B cell (primary cell): ENCODE data around the gene CENPF. TPM values are rescaled to one million over a fixed set of nuclear protein-coding genes. Genes with fewer than 3 reads are reported as not detected.
"Not testable (repeated sequence)": the region's sequence is repeated elsewhere in the genome, so short reads cannot be mapped to it uniquely, and the experiment has no call there.

Experiments used
- ATAC-seq: fragments of 200-7000 bp; cut with Tn5 transposase; one replicate; pipeline ENCODE4 v1.10.0; 2021; ENCODE audit warnings: low read depth, mild to moderate bottlenecking, moderate number of reproducible peaks, moderate library complexity
- CTCF ChIA-PET: fragments of 350-600 bp; sonication (Branson Sonifier 250); formaldehyde crosslinking; loops from one replicate; lab custom pipeline; 2021; ENCODE audit warnings: antibody characterized with exemption, inconsistent platforms; lab: Charles Lee
- POLR2A ChIA-PET: fragments of 350-600 bp; sonication (Branson Sonifier 250); formaldehyde crosslinking; loops from one replicate; lab custom pipeline; 2021; ENCODE audit warnings: antibody characterized with exemption; lab: Charles Lee
- DNase-seq: peaks from one replicate; pipeline ENCODE4 v3.0.0; 2013
- H2AFZ ChIP-seq: 2 replicates; pipeline ENCODE4 v1.6.1; 2012; ENCODE audit warnings: mild to moderate bottlenecking, low read depth, low read length; ENCODE audit not compliant: insufficient read depth, poor library complexity, severe bottlenecking
- H3K27ac ChIP-seq, 2 donors: 1 replicate in 1 of 2; 2 replicates in 1 of 2; pipeline ENCODE4 v1.5.1; 2012 to 2013; ENCODE audit warnings: low read length in 2 of 2, mild to moderate bottlenecking in 2 of 2, moderate library complexity in 1 of 2
- H3K27me3 ChIP-seq, 4 experiments: fragments of 200-600 bp in 1 of 4; sonication (generic) in 1 of 4; replicated peaks in 1 of 4; 1 replicate in 2 of 4; 2 replicates in 2 of 4; pipeline versions ENCODE4 v1.6.1 to v1.7.0; 2013 to 2016; ENCODE audit warnings: low read length in 3 of 4, mild to moderate bottlenecking in 2 of 4, mixed read lengths in 1 of 4, moderate library complexity in 1 of 4; ENCODE audit not compliant: insufficient read depth in 4 of 4, control insufficient read depth in 3 of 4; ENCODE audit errors: control extremely low read depth in 1 of 4
- H3K36me3 ChIP-seq, 2 experiments: replicated peaks in 1 of 2; 1 replicate in 1 of 2; 2 replicates in 1 of 2; pipeline versions ENCODE4 v1.6.1 to v1.7.1; 2013; ENCODE audit warnings: low read length in 1 of 2; ENCODE audit not compliant: insufficient read depth in 2 of 2, control insufficient read depth in 1 of 2; ENCODE audit errors: control extremely low read depth in 1 of 2, extremely low read depth in 1 of 2
- H3K4me1 ChIP-seq, 2 donors: fragments of 200-600 bp in 1 of 2; sonication (generic) in 1 of 2; 1 replicate in 1 of 2; 2 replicates in 1 of 2; pipeline versions ENCODE4 v1.5.1 to v1.6.1; 2013 to 2017; ENCODE audit warnings: low read length in 2 of 2; ENCODE audit not compliant: control insufficient read depth in 2 of 2, insufficient read depth in 2 of 2
- H3K4me2 ChIP-seq: replicated peaks from 2 replicates; pipeline ENCODE3; 2012; ENCODE audit warnings: mild to moderate bottlenecking, low read depth, low read length; ENCODE audit not compliant: poor library complexity, severe bottlenecking
- H3K4me3 ChIP-seq, 5 experiments: fragments of 200-600 bp in 1 of 5; sonication (generic) in 1 of 5; 1 replicate in 3 of 5; 2 replicates in 2 of 5; pipeline versions ENCODE4 v1.5.1 to v1.7.0; 2011 to 2016; ENCODE audit warnings: low read length in 4 of 5, mild to moderate bottlenecking in 4 of 5, low read depth in 2 of 5, control low read depth in 1 of 5, moderate library complexity in 1 of 5; ENCODE audit not compliant: insufficient read depth in 1 of 5; ENCODE audit errors: control extremely low read depth in 1 of 5, extremely low read depth in 1 of 5
- H3K79me2 ChIP-seq: fragments of 200-600 bp; sonication (generic); one replicate; pipeline ENCODE4 v1.6.0; 2016; ENCODE audit warnings: low read length; ENCODE audit not compliant: control insufficient read depth, insufficient read depth
- H3K9ac ChIP-seq: fragments of 200-600 bp; sonication (generic); 2 replicates; pipeline ENCODE4 v1.6.1; 2017; ENCODE audit warnings: mild to moderate bottlenecking, low read length, moderate library complexity
- H3K9me3 ChIP-seq, 3 donors: one replicate each; pipeline versions ENCODE4 v1.6.1 to v1.7.1; 2013; ENCODE audit warnings: low read length in 2 of 3; ENCODE audit not compliant: control insufficient read depth in 2 of 3, insufficient read depth in 1 of 3; ENCODE audit errors: control extremely low read depth in 1 of 3
- H4K20me1 ChIP-seq: 2 replicates; pipeline ENCODE4 v1.6.0; 2012; ENCODE audit warnings: mild to moderate bottlenecking, low read length; ENCODE audit not compliant: insufficient read depth, control insufficient read depth, poor library complexity, severe bottlenecking
- H3K27ac Mint-ChIP-seq: one replicate; pipeline ENCODE4 v1.8.0; 2021; ENCODE audit warnings: mixed read lengths
- H3K27me3 Mint-ChIP-seq: one replicate; pipeline ENCODE4 v1.8.0; 2021; ENCODE audit warnings: mixed read lengths
- H3K4me1 Mint-ChIP-seq: one replicate; pipeline ENCODE4 v1.8.0; 2021; ENCODE audit warnings: mixed read lengths
- H3K4me3 Mint-ChIP-seq: one replicate; pipeline ENCODE4 v1.8.0; 2021; ENCODE audit warnings: mixed read lengths
- H3K9me3 Mint-ChIP-seq: one replicate; pipeline ENCODE4 v1.8.0; 2022; ENCODE audit warnings: mixed read lengths; ENCODE audit not compliant: insufficient read depth
- EZH2 ChIP-seq: IDR thresholded peaks from 2 replicates; pipeline ENCODE4 v1.6.1; 2012; ENCODE audit warnings: borderline replicate concordance, low read depth, mild to moderate bottlenecking, moderate library complexity, low read length; ENCODE audit not compliant: insufficient read depth, poor library complexity, severe bottlenecking
- WGBS: methylation state at CpG from one replicate; pipeline ENCODE4 v1.1.5; 2013; ENCODE audit warnings: missing lambda C conversion rate; ENCODE audit not compliant: insufficient coverage; 5-methylcytosine and 5-hydroxymethylcytosine counted together
- intact Hi-C: fragments of 100-400 bp; cut with micrococcal nuclease; formaldehyde crosslinking; loops from one replicate; pipeline ENCODE4 v1.10.0; 2022
- polyA plus RNA-seq: library from polyadenylated mRNA; depleted of rRNA; stranded (reverse); fragments of >200 nt; gene quantifications from 2 replicates; pipeline ENCODE4 v1.2.3, GENCODE V29; 2012
- total RNA-seq, 2 donors: library from RNA; stranded (reverse); fragments of 120-200 nt in 1 of 2; gene quantifications; 1 replicate in 1 of 2; 2 replicates in 1 of 2; pipeline versions ENCODE4 v1.2.3 to v1.2.4, GENCODE V29; 2013 to 2022
- TF ChIP-seq, protein P1 (sequence below): fragments of 200-600 bp; IDR thresholded peaks from one replicate; pipeline ENCODE4 v1.8.0; 2022; ENCODE audit warnings: antibody characterized with exemption, mild to moderate bottlenecking

Gene CENPF
- total and polyA plus RNA-seq, 2 donors (not counting 1 experiment from before 2014, with no cell fraction given), result 0.12 to 3.0 TPM

DNA sequence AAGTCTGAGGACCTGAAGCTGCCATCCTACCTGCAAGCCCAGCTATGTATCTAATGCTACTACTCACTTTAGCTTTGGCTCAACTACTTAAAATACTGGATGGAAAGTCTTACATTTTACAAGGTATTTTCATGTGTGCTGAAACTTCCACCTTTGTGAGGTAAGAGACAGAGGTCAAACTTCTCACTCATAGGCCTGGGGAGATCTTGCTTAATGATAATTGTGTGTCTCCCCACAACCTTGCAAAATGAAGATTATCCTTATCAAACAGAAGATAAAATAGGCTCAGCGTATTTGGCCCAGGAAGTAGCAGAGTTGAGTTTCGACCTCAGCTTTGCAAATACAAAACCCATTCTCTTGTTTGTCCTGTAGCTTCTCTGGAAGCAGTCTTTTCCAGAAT is 63.7 kb downstream of the CENPF start:
- ATAC-seq (no peak), DNase-seq (no peak)
- H3K27me3 Mint-ChIP-seq, result no peaks in the 10 kb centered on the region
- ChIA-PET CTCF (no interaction called here), POLR2A (no interaction called here)
- H3K36me3 ChIP-seq, result no peaks in the 10 kb centered on the region
- no peak overlapping the region for H3K4me2 ChIP-seq
- WGBS, result no CpG with 5 or more reads among the region's 2 CpGs
- H3K4me1 Mint-ChIP-seq, result no peaks in the 10 kb centered on the region
- no peaks in the 10 kb centered on the region for H3K9me3 ChIP-seq
- TF ChIP-seq EZH2, result no peak
- TF ChIP-seq, protein P1, sequence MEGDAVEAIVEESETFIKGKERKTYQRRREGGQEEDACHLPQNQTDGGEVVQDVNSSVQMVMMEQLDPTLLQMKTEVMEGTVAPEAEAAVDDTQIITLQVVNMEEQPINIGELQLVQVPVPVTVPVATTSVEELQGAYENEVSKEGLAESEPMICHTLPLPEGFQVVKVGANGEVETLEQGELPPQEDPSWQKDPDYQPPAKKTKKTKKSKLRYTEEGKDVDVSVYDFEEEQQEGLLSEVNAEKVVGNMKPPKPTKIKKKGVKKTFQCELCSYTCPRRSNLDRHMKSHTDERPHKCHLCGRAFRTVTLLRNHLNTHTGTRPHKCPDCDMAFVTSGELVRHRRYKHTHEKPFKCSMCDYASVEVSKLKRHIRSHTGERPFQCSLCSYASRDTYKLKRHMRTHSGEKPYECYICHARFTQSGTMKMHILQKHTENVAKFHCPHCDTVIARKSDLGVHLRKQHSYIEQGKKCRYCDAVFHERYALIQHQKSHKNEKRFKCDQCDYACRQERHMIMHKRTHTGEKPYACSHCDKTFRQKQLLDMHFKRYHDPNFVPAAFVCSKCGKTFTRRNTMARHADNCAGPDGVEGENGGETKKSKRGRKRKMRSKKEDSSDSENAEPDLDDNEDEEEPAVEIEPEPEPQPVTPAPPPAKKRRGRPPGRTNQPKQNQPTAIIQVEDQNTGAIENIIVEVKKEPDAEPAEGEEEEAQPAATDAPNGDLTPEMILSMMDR, result no peak
- intact Hi-C loops, result no loop called here
- no peaks in the 10 kb centered on the region for H3K27me3 ChIP-seq
- no peak overlapping the region for H3K27ac ChIP-seq
- H3K27ac Mint-ChIP-seq, result no peak overlapping the region
- H4K20me1 ChIP-seq, result no peaks in the 10 kb centered on the region
- H2AFZ ChIP-seq, result no peak overlapping the region
- H3K79me2 ChIP-seq, result no peaks in the 10 kb centered on the region
- no peak overlapping the region for H3K9ac ChIP-seq
- H3K4me3 ChIP-seq, result no peak overlapping the region
- H3K4me3 Mint-ChIP-seq, result no peak overlapping the region
- H3K9me3 Mint-ChIP-seq, result no peaks in the 10 kb centered on the region
- no peaks in the 10 kb centered on the region for H3K4me1 ChIP-seq

DNA sequence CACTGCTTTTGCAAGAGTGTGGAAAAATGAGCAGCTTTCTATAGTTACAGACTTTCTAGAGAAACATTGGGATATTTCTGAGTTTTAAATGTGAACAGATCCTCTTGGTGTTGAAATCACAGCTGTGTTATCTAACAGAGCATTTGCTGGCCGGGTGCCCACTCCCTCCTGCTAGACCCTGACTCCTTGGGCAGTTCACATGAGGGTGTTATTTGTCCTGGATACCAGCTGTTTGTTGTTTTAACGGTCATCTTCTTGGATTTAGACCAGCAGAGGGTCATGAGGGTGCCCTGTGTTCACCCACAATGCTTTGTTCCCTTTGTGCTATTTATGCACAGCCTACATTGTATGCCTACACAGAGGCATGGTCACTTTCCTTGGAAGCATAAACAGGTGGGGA is 67.1 kb downstream of the CENPF start:
- H3K27me3 Mint-ChIP-seq, result no peaks in the 10 kb centered on the region
- DNase-seq (no peak), ATAC-seq (no peak)
- H3K4me1 Mint-ChIP-seq, result no peaks in the 10 kb centered on the region
- no peak overlapping the region for H3K4me2 ChIP-seq
- no peak overlapping the region for H3K27ac ChIP-seq
- intact Hi-C loops, result no loop called here
- no peaks in the 10 kb centered on the region for H4K20me1 ChIP-seq
- CTCF ChIA-PET, result no interaction called here
- no peaks in the 10 kb centered on the region for H3K4me1 ChIP-seq
- no peaks in the 10 kb centered on the region for H3K79me2 ChIP-seq
- no peak overlapping the region for H3K27ac Mint-ChIP-seq
- no peaks in the 10 kb centered on the region for H3K9me3 ChIP-seq
- no peak overlapping the region for H3K9ac ChIP-seq
- POLR2A ChIA-PET, result no interaction called here
- no peak overlapping the region for H3K4me3 Mint-ChIP-seq
- no peaks in the 10 kb centered on the region for H3K9me3 Mint-ChIP-seq
- no peaks in the 10 kb centered on the region for H3K27me3 ChIP-seq
- TF ChIP-seq, protein P1, result no peak
- TF ChIP-seq EZH2, result no peak
- H3K4me3 ChIP-seq, result no peak overlapping the region
- no peaks in the 10 kb centered on the region for H3K36me3 ChIP-seq
- WGBS, result 100% methylated on average over 1 of the region's 2 CpGs
- no peak overlapping the region for H2AFZ ChIP-seq

DNA sequence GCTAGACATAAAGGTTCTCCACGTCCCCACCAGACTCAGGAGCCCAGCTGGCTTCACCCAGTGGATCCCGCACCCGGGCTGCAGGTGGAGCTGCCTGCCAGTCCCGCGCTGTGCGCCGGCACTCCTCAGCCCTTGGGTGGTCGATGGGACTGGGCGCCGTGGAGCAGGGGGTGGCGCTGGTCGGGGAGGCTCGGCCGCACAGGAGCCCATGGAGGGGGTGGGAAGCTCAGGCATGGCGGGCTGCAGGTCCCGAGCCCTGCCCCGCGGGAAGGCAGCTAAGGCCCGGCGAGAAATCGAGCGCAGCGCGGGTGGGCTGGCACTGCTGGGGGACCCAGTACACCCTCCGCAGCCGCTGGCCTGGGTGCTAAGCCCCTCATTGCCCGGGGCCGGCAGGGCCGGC is 70.0 kb downstream of the CENPF start:
- CTCF ChIA-PET, H3K4me3 ChIP-seq, H3K27me3 Mint-ChIP-seq, H3K27ac ChIP-seq, H3K4me3 Mint-ChIP-seq, H3K9ac ChIP-seq, H2AFZ ChIP-seq, H3K4me1 Mint-ChIP-seq, H3K9me3 Mint-ChIP-seq, ATAC-seq, intact Hi-C loops, H3K36me3 ChIP-seq, H3K4me1 ChIP-seq, H3K9me3 ChIP-seq, H3K4me2 ChIP-seq, H3K27ac Mint-ChIP-seq, DNase-seq, H3K27me3 ChIP-seq, H4K20me1 ChIP-seq, H3K79me2 ChIP-seq, POLR2A ChIA-PET: not testable (repeated sequence)
- WGBS, result 89% methylated on average over 14 of the region's 29 CpGs
